GM19395 (cell line): ENCODE results near the gene ICAM2.

Source experiments
- ATAC-seq: cut with Tn5 transposase; IDR thresholded peaks from one replicate; pipeline ENCODE4 v1.9.1; 2021; ENCODE audit warnings: mild to moderate bottlenecking, moderate library complexity; ENCODE audit not compliant: unreplicated experiment

ICAM2 gene

GRCh38 chr17:63978272-63979200 lies 41.9 kb downstream of the ICAM2 start:
- ATAC-seq, result no peak

DNA sequence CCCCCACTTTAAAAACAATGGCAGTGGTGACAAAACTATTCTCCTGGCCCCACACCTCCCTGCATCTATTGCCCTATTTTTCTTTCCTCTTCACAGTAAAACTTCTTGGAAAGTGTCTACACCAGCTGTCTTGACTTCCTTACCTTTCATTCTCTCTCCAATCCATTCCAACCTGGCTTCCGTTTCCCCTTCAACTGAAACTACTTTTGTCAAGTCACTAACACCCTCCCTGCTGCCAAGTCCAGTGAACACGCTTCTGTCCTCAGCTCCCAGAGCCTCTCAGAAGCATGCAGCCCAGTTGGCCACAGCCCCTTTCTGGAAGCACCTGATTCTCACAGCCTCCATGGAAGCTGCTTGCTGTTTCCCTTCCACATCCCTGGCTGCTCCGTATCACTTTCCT lies 43.7 kb downstream of the ICAM2 start:
- no peak for ATAC-seq

DNA sequence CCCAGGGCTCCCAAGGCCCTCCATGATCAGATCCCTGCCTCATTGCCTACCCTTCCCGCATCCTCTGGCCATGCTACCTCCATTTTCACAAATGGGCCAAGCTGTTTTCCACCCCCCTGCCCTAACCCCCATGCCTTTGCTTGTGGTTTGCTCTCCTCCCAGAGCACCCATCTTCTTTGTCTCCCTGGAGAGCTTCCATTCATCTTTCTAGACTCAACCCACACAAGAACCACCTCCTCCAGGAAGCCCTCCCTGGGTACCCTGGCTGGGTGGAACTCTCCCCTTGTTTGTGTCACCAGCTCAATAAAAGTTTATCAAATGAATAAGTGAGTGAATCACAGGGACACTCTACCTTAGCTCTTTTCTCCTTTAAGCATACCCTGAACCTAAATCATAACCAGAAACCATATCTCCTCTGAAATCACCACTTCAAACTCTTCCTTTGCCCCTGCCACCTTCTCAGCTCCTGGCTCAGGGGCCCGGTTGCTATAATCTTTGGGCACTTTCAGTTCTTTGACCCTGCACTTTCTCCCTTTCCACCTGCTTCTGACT lies 44.8 kb downstream of the ICAM2 start:
- ATAC-seq, result no peak

- ATAC-seq, result no peak
Measured at GRCh38 chr17:63974594-63975192, 45.7 kb downstream of the ICAM2 start.

- ATAC-seq, result no peak
Measured at GRCh38 chr17:63973930-63974593, 46.4 kb downstream of the ICAM2 start.

DNA sequence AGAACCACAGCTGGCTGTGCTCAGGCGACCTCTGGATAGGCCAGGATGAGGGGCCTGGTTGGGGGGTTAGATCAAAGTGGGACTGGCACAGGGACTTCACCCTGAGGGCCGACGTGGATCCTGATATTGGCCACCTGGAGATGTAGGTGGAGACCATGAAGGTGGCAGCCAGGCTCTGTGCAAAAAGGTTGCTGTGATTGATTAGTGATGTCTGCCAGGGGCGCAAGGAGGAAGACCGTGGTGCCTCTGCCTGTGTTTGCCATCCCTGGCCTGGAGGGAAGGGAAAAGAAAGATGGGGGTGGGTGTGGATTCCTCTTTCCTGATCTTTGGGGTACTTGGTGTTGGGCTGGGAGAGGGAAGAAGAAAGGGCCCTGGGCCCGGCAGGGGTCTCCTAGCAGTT lies 47.2 kb downstream of the ICAM2 start:
- no peak for ATAC-seq

- ATAC-seq, result no peak
Measured at GRCh38 chr17:63972796-63973195, 47.6 kb downstream of the ICAM2 start, which contains the start of gene SCN4A. TSS of gene SCN4A (minus strand) at chr17:63972918. CDS start at chr17:63972841, 77 bp downstream.

DNA sequence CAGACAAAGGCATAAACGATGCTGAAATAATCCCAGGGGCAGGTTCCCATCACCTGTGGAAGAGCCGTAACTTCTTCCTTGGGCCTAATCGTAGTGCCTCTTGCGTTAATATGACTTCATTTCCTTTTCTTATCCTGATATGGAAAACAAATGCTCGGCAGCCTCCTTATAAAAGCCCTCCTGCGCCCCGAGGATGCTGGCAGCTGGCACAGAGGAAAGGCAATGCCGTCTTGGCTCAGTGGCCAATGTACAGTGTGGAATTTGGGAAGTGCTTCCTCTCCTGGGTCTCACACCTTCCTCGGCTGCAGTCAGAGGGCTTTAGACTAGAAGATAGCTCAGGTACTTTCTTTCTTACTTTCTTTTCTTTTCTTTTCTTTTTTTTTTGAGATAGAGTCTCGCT lies 51.2 kb downstream of the ICAM2 start:
- no peak for ATAC-seq

- ATAC-seq, result no peak
Measured at GRCh38 chr17:63967953-63968352, 52.5 kb downstream of the ICAM2 start.

DNA sequence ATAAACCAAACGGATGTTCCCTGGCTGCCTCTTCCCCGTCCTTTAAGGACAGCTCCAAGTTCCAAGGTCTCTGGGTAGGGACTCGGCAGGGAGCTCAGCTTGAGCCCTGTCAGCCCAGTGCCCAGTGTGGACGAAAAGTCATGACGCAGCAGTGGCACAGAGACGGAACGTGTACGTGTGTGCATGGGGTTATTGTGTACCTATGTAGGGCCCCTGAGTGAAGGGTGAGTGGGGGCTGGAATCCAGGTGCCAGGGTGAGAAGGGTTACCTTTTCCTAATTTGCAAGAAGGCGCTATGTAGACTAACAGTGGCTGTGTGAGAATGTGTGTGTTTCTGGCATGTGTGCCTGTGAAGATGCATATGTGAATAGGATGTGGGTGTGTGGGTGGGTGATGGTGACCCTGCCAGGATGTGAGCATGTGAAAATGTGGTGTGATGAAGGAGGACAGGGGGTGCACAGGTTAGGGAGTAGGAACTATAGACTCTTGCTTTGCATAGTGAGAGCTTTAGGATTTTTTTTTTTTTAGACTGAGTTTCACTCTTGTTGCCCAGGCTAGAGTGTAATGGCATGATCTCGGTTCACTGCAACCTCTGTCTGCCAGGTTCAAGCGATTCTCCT lies 53.7 kb downstream of the ICAM2 start:
- peak; percentile 62 for ATAC-seq

- no peak for ATAC-seq
Measured at GRCh38 chr17:63963123-63963522, 57.3 kb downstream of the ICAM2 start.

DNA sequence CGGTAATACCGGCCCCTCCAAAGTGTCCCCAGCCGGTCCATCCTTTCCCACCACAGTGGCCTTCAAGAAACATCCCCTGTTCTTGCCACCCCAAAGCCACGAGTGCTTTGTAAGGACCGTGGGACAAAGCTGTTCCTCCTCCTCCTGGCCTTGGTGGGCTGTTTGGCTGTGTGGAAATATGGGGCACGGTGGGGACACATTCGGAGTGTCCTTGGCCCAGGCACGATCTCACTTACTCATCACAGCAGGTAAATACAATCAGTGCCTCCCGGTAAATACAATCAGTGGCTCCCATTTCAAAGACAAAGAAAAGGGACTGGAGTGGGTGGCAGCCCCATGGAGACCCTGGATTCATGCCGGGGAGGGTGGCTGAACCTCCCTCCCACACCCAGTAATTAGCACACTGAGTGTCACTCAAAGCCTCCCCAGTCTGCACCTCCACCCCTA lies 58.1 kb downstream of the ICAM2 start:
- ATAC-seq, result no peak

DNA sequence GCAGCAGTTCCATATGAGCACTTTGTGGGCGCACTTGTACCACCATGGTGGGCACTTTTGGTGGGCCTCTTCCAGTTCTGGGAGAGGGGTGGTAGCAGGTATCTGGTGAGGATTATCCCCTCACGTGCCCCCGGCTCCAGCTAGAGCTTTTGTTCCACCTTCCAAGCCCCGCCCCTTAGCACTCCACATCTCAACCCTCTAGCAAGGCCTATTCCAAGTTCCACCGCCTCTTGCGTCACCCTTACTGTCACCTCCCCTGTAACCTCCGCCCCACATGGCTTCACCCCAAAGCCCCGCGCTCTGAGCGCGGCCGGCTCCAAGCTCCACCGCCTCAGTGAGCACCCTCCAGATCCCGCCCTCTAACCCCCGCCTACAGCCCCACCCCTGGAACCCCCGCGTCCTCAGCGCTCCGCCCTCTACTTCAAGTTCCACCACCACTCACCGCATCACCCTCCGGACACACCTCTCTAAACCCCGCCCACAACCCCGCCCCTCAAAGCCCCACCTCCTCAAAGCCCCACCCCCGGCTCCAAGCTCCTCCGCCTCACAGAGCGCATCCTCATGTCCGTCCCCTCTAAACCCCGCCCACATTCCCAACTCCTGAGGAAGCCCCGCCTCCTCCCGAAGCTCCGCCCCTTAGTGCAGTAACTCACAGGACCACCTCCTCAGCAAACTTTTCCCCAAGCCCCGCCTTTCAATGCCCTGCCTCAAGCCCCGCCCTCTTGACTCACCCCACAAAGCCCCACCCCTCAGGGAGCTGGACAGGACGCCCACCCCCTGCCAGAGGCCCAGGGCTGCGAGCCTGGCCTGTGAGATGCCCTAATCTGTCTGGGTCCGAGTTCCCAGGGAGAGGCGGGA lies 58.8 kb downstream of the ICAM2 start:
- no peak for ATAC-seq

DNA sequence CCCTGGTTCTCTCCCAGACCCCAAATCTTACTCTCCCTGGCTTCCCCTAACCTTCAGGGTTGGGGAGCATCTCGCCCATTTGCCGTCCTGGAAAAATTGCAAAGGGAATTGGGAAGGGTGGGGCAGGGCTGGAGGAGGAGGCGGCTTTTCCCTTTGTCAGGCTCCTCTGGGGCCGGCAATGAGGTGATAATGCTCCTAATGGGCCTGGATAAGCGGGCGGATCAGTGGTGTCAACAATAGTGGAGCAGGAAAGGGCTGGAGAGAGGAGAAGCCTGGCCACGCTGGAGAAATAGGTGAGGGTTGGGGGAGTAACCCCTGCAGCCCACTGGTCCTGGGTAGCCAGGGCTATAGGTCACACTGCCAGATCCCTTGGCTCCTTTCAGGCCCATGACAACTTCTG lies 60.0 kb downstream of the ICAM2 start:
- ATAC-seq, result no peak

GRCh38 chr17:63960006-63960405 lies 60.4 kb downstream of the ICAM2 start:
- no peak for ATAC-seq

DNA sequence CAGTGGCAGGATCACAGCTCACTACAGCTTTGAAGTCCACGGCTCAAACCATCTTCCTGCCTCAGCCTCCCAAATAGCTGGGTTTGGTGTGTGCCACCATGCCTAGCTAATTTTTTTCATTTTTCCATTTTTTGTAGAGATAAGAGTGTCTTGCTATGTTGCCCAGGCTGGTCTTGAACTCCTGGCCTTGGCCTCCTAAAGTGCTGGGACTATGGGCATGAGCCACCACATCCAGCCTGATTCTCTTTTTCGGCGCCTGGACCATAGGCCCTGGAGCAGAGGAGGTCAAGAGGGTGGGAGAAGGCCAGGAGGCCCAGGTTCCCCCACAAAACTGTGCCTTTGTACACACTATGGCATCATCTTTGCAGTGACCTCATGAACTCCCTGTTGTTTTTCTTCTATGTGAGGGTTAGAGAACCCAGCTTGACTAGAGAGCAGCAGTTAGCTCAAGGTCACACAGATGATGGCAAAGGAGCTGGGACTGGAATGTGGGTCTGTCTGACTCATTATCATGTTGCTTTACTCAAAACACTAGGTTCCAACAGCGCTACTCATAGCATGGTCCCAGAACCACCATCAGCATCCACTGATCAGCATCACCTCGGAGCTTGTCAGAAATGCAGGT lies 64.0 kb downstream of the ICAM2 start:
- no peak for ATAC-seq

DNA sequence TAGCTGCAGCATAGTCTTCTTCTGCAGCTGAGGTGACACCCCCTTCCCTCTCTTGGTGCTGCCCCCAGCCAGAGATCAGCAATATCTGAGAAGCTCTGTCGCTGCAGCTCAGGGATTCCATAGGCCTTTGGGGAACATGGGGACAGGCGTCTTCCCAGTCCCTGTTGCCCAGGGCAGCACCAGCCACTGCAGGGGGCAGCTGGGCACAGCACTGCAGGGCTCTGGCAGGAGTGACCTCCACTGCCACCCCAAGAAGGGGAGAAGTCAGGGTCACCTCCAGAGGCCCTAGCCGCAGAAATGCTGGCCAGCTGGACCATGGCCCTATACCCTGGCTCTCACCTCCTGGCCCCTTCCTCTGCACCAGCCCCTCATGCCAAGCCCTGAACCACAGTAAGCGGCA lies 64.6 kb downstream of the ICAM2 start:
- ATAC-seq, result no peak

- no peak for ATAC-seq
Measured at GRCh38 chr17:63955232-63955631, 65.2 kb downstream of the ICAM2 start.

- ATAC-seq, result no peak
Measured at GRCh38 chr17:63954402-63955063, 65.9 kb downstream of the ICAM2 start.
